ENCODE data around the gene DGLUCY.

The DGLUCY gene

GRCh38 chr14:91171291-91171690 lies 57.4 kb downstream of the DGLUCY start:
- TF ChIP-seq ZNF148 (tag by site-specific recombination; IDR thresholded peaks at IDR 0.05; ENCODE audit: borderline replicate concordance) = no peak
- TF ChIP-seq ZNF37A (tag by site-specific recombination; IDR thresholded peaks at IDR 0.05) = no peak
- no peak for TF ChIP-seq ZNF433 (tag by site-specific recombination; IDR thresholded peaks at IDR 0.05; ENCODE audit: low read depth)
- TF ChIP-seq ZBTB7A (tag by site-specific recombination; IDR thresholded peaks at IDR 0.05; ENCODE audit: low read depth) = no peak
- no peak for TF ChIP-seq ZNF585B (tag by site-specific recombination; IDR thresholded peaks at IDR 0.05)
- no peak for TF ChIP-seq ZBTB49 (tag by site-specific recombination; IDR thresholded peaks at IDR 0.05; ENCODE audit: low read depth)
- TF ChIP-seq ZNF514 (tag by site-specific recombination; IDR thresholded peaks at IDR 0.05) = no peak
- no peak for TF ChIP-seq BCL11A (tag by site-specific recombination; IDR thresholded peaks at IDR 0.05; ENCODE audit: low read depth)
- TF ChIP-seq ZNF596 (tag by site-specific recombination; IDR thresholded peaks at IDR 0.05) = no peak
- TF ChIP-seq ZNF175 (tag by site-specific recombination; IDR thresholded peaks at IDR 0.05) = no peak
- no peak for TF ChIP-seq YY2 (tag by site-specific recombination; IDR thresholded peaks at IDR 0.05)
- no peak for TF ChIP-seq ZNF701 (tag by site-specific recombination; IDR thresholded peaks at IDR 0.05)
- no peak for TF ChIP-seq INSM2 (tag by site-specific recombination; IDR thresholded peaks at IDR 0.05)
- no peak for TF ChIP-seq ZNF449 (tag by site-specific recombination; IDR thresholded peaks at IDR 0.05)
- no peak for TF ChIP-seq SP3 (tag by site-specific recombination; IDR thresholded peaks at IDR 0.05)
- TF ChIP-seq ZNF704 (tag by site-specific recombination; IDR thresholded peaks at IDR 0.05) = no peak
- TF ChIP-seq ZNF660 (tag by site-specific recombination; IDR thresholded peaks at IDR 0.05) = no peak
- H3K4me1 ChIP-seq (ENCODE audit: control insufficient read depth, insufficient read depth, low read length) = no peaks in the 10 kb centered on the region
- H3K36me3 ChIP-seq (ENCODE audit: control insufficient read depth in 2 of 2, insufficient read depth in 1 of 2, low read length in 2 of 2) = peaks cover 0 to 37% of the 10 kb centered on the region in 2 experiments; a peak in 2 of 3 replicates
- ChIA-PET POLR2A (interaction anchor here (0.6 to 0.9 kb wide), 2 partner anchors 22 to 111 kb away, joined by 3 to 6 read pairs; partner anchors contain the start of gene RPS6KA5), CTCF (interaction anchor here (1.2 to 8.0 kb wide), 4 partner anchors 16 to 268 kb away, joined by 3 to 169 read pairs (median 5); no protein-coding TSS in a partner anchor)
- no peaks in the 10 kb centered on the region for H3K9me3 ChIP-seq (ENCODE audit: control insufficient read depth, insufficient read depth, low read depth, low read length)
- no peak overlapping the region for H3K27ac ChIP-seq (ENCODE audit: extremely low read depth, low read depth, low read length)
- H3K4me3 ChIP-seq (ENCODE audit: low read depth, low read length) = no peak overlapping the region
